ENCODE measurements around the gene CYBC1.

GRCh38 chr17:82464567-82464929 is 14.0 kb upstream of the CYBC1 start:
- no peak for TF ChIP-seq CTCF (IDR thresholded peaks at IDR 0.05; ENCODE audit: poor library complexity, severe bottlenecking)
- no peak for TF ChIP-seq REST (IDR thresholded peaks at IDR 0.05; ENCODE audit: borderline replicate concordance)
- TF ChIP-seq MXI1 (conservative IDR thresholded peaks at IDR 0.05; ENCODE audit: poor library complexity, severe bottlenecking) = no peak
- TF ChIP-seq TAF1 (IDR thresholded peaks at IDR 0.05; ENCODE audit: low read depth) = no peak
- no peak for TF ChIP-seq EZH2 (IDR thresholded peaks at IDR 0.05; ENCODE audit: borderline replicate concordance, insufficient read depth, low read length, poor library complexity, severe bottlenecking)

All from neural cell (in vitro differentiated cells).